H7 (cell line): ENCODE results near the gene ZFHX3. TPM values are rescaled to one million over a fixed set of nuclear protein-coding genes. Genes with fewer than 3 reads are reported as not detected.

ENCODE experiments used
- DNase-seq: peaks from one replicate; pipeline ENCODE4 v3.0.0; 2012
- H3K27me3 ChIP-seq: 2 replicates; pipeline ENCODE4 v1.6.0; 2011; ENCODE audit warnings: mild to moderate bottlenecking, low read length; ENCODE audit not compliant: control insufficient read depth, insufficient read depth
- H3K36me3 ChIP-seq: replicated peaks from 2 replicates; pipeline ENCODE4 v1.5.1; 2011; ENCODE audit warnings: low read length; ENCODE audit not compliant: control insufficient read depth, insufficient read depth
- H3K4me3 ChIP-seq: 2 replicates; pipeline ENCODE4 v1.5.1; 2011; ENCODE audit warnings: low read depth, mild to moderate bottlenecking, control low read depth, low read length, moderate library complexity; ENCODE audit not compliant: insufficient read depth
- total RNA-seq: library from RNA; depleted of rRNA; stranded (reverse); fragments of >200 nt; shearing (Covaris generic); gene quantifications from 2 replicates; pipeline ENCODE4 v1.2.3, GENCODE V29; 2014

The ZFHX3 gene
- total RNA-seq, 1 experiment from 2014 or later: 1.3 TPM

GRCh38 chr16:72948238-72948829 lies 99.6 kb downstream of the ZFHX3 start:
- Histone ChIP-seq H3K4me3 (no peak overlapping the region), H3K36me3 (no peaks in the 10 kb centered on the region), H3K27me3 (no peaks in the 10 kb centered on the region)
- DNase-seq: no peak

DNA sequence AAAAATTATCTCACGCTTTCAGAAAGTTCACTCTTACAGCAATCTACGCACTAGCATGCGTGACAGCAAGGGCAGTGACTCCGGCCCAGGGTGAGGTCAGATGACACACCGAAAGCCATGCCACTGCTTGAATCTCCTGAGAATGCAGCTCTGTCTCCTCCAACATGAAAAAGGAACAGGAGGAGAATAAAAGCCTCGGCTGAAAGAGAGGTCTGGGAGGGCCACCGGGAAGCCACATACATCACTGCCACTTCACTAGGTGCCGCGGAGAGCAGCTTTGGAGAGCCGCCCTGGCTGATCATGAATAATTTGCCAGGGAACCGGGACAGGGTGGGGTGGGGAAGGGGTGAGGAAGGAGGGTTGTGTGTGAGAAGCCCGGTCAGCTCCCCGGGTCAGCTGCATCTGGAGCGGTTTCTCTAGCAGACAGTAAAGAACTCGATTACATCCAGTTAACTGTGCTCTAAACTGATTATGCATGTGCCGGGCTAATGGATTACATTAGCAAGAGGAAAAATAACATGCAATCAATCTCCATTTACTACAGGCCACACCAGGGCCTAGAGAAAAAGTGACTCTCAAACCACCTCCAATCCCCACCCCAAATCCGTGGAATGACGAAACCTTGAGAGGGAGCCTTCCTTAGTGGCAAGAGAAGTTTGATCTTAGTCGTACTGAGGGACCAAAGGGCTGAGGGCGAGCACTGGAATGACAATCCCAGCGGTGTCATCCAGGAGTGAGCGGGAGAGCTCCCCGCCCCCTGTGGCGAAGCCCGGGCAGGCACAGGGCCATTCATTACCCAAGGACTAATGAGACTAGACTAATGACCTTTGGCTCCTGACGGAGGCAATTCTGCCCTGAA lies 100.3 kb downstream of the ZFHX3 start:
- peak; percentile 68 for DNase-seq
- Histone ChIP-seq H3K27me3 (no peaks in the 10 kb centered on the region), H3K4me3 (no peak overlapping the region), H3K36me3 (no peaks in the 10 kb centered on the region)

- H3K36me3 ChIP-seq: no peaks in the 10 kb centered on the region
- H3K27me3 ChIP-seq: no peaks in the 10 kb centered on the region
- no peak for DNase-seq
- H3K4me3 ChIP-seq: no peak overlapping the region
These were observed 101.3 kb downstream of the ZFHX3 start for GRCh38 chr16:72946474-72947194.

DNA sequence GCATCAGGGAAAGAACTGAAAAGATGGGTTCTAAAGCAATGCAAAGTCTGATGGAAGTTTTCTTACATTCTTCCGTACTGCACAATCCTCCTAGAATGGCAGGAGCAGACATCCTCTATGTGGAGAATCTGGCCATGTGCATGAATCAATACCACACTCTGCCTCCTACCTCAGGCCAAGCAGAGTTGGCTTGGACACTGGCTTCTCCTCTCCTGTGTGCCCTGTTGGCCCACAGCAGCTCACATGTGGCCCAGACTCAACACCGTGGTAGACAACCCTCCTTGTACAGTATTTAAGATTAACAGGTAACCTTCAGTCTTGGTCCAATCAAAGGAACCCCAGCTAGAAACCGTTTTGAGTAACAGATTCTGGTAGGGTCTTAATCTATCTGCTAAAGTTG lies 101.9 kb downstream of the ZFHX3 start:
- no peak overlapping the region for H3K4me3 ChIP-seq
- no peak for DNase-seq
- no peaks in the 10 kb centered on the region for H3K36me3 ChIP-seq
- H3K27me3 ChIP-seq: no peaks in the 10 kb centered on the region

DNA sequence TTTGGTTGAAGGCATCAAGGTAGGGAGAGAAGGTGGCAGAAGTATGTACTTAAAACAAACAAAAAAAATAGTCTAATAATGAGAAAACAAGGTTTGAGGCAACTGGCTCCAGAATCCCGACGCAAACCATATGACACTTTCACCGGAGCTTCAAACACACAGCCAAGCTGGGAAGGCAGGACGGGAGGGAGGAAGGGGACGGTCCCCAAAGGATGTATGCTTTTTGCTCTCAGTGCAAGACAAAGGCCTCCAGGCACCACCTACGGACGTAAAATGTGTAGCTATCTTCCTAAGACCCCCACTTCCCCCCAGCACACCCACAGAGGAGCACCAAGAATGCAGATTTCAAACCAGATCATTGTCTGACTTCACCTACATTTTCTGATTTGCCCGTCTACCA lies 102.3 kb downstream of the ZFHX3 start:
- no peaks in the 10 kb centered on the region for H3K27me3 ChIP-seq
- no peak overlapping the region for H3K4me3 ChIP-seq
- H3K36me3 ChIP-seq: no peaks in the 10 kb centered on the region
- DNase-seq: no peak

DNA sequence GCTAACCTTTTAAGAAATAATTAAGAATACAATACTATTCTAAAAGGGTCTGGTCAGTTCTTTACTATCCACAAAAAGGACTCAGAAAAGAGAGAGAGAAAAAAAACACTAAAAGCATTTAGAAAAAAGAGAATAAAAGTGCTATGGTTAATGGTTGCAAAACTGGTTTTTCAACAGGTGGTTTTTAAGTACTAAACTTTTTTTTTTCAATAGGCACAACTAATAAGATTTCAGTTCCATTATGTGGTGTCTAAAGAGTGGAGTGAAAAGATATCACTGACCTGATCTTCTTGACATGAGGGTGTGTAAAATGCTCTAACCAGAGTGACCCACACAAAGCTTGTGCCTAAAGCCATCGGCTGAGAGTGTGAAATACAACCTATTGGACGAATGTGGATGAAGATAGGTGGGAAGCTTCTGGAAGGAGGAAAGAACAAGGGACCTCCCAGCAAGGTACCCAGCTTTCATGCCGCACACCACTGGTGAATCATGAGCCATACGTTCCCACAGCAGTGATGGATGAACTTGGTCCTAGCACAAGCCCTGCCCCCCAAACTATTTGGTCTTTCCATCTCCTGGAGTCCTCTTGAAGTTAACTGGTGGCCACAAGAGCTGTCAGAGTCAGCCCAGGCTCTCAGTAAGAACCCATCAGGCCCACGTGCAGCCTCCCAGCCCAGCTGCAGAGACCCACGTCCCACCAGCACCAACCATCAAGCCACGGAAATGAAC lies 103.0 kb downstream of the ZFHX3 start:
- DNase-seq: no peak
- no peaks in the 10 kb centered on the region for H3K36me3 ChIP-seq

DNA sequence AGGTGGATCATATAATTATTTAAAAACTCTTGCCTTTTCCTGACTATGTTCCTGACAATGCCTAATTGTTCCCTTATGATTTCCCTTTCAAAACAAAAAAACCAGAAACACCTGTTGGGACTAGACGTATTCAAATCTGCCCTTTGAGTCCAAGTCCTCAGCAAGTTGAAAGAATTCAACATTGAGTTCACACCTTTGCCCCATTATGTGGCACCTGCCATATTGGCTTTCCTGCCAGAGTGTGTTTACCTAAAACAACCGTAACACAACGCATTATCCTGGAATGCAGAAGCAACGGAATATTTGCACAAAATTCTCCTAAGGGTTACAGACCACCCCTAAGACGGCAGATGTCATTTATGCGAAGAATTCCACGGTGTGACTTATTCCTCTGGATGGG lies 105.9 kb downstream of the ZFHX3 start:
- Histone ChIP-seq H3K27me3 (no peaks in the 10 kb centered on the region), H3K4me3 (no peak overlapping the region), H3K36me3 (no peaks in the 10 kb centered on the region)
- DNase-seq: no peak

More for the DNA sequence above, 103.0 kb downstream of the ZFHX3 start:
- no peak overlapping the region for H3K4me3 ChIP-seq
- no peaks in the 10 kb centered on the region for H3K27me3 ChIP-seq

- H3K27me3 ChIP-seq: no peaks in the 10 kb centered on the region
- H3K36me3 ChIP-seq: no peaks in the 10 kb centered on the region
- no peak overlapping the region for H3K4me3 ChIP-seq
- no peak for DNase-seq
These were observed 107.0 kb downstream of the ZFHX3 start for GRCh38 chr16:72940886-72941285.

DNA sequence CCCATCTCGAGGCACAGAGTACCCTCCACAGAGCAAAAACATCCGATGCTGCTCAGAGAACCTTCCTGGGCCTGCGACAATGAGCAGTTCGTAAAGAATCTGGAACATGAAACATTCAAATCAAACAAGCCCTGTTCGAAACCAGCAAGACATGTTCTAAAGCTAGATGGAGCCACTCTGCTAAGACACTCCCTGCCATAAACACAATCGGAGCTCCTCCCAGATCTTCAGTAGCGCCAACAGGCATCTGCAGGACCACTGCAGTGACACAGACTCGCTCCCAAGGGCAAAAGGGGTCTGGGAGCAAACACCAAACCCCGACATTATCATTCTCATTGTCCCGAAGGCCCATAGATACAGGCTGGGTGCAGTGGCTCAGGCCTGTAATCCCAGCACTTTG lies 108.7 kb downstream of the ZFHX3 start:
- no peaks in the 10 kb centered on the region for H3K27me3 ChIP-seq
- H3K4me3 ChIP-seq: no peak overlapping the region
- no peaks in the 10 kb centered on the region for H3K36me3 ChIP-seq
- no peak for DNase-seq

DNA sequence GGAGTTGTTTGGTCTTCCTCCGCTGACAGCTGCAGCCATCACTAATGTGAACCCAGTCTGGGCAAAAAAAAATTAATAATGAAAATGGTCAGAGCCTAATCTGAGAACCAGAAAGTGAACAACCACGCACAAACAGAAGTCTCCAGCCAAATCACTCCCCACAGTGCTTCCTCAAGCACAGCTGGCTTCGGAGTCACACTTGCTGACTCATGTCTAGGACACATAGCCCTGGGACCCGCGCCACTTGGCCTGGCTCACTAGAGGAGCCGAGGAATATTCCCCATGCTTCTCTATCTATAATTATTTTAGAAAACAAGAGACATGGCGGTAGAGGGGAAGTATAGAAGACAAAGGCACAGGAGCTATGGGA lies 109.1 kb downstream of the ZFHX3 start:
- H3K4me3 ChIP-seq: no peak overlapping the region
- no peak for DNase-seq
- no peaks in the 10 kb centered on the region for H3K27me3 ChIP-seq
- no peaks in the 10 kb centered on the region for H3K36me3 ChIP-seq

- DNase-seq: no peak
- Histone ChIP-seq H3K27me3 (no peaks in the 10 kb centered on the region), H3K36me3 (no peaks in the 10 kb centered on the region), H3K4me3 (no peak overlapping the region)
These were observed 109.8 kb downstream of the ZFHX3 start for GRCh38 chr16:72937916-72938794.

DNA sequence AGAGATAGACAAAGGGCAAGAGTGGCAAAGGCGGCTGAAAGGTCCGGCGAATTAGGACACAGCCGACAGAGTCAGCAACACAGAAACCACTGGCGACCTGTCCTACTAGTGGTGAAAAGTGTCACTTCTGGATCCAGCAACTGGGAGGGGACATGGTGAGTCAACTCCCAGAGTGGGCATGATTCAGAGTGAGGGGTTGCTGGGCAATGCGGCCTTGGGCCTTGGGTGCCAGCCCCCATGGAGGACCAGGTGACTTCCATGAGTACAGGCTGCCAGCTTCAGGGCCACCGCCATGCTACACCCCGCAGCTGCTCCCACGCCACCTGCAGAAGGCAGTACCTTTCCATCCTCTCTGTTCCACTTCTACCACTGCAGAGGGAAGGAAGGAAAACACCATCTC lies 110.6 kb downstream of the ZFHX3 start:
- Histone ChIP-seq H3K27me3 (no peaks in the 10 kb centered on the region), H3K4me3 (no peak overlapping the region)
- no peak for DNase-seq

GRCh38 chr16:72936408-72936807 lies 111.5 kb downstream of the ZFHX3 start:
- Histone ChIP-seq H3K27me3 (no peaks in the 10 kb centered on the region), H3K36me3 (no peaks in the 10 kb centered on the region), H3K4me3 (no peak overlapping the region)
- no peak for DNase-seq

More for the DNA sequence above, 110.6 kb downstream of the ZFHX3 start:
- no peaks in the 10 kb centered on the region for H3K36me3 ChIP-seq

GRCh38 chr16:72935896-72936295 lies 112.0 kb downstream of the ZFHX3 start:
- no peak overlapping the region for H3K4me3 ChIP-seq
- no peak for DNase-seq
- H3K27me3 ChIP-seq: no peaks in the 10 kb centered on the region
- H3K36me3 ChIP-seq: no peaks in the 10 kb centered on the region
